ENCODE data around the gene OPTN.
"Not testable (repeated sequence)": the region's sequence is repeated elsewhere in the genome, so short reads cannot be mapped to it uniquely, and the experiment has no call there.

The OPTN gene

DNA sequence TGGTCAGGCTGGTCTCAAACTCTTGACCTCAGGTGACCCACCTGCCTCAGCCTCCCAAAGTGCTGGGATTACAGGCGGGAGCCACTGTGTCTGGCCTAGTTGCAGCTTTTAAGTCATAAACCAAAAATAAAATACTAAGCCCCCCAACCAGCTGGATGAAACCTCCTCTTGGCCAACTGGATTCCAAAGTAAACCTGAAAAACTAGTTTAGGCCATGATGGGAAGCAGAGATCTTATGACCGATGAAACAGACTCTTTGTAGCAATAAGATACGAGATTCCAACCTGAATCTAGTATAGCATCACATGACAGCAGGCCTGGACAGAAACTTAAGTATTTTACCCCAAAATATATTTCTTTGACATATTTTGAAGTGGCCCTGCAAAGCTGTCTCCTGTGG is 52.3 kb downstream of the OPTN start:
- TF ChIP-seq, protein P1, sequence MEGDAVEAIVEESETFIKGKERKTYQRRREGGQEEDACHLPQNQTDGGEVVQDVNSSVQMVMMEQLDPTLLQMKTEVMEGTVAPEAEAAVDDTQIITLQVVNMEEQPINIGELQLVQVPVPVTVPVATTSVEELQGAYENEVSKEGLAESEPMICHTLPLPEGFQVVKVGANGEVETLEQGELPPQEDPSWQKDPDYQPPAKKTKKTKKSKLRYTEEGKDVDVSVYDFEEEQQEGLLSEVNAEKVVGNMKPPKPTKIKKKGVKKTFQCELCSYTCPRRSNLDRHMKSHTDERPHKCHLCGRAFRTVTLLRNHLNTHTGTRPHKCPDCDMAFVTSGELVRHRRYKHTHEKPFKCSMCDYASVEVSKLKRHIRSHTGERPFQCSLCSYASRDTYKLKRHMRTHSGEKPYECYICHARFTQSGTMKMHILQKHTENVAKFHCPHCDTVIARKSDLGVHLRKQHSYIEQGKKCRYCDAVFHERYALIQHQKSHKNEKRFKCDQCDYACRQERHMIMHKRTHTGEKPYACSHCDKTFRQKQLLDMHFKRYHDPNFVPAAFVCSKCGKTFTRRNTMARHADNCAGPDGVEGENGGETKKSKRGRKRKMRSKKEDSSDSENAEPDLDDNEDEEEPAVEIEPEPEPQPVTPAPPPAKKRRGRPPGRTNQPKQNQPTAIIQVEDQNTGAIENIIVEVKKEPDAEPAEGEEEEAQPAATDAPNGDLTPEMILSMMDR (conservative IDR thresholded peaks at IDR 0.05), result no peak
- H3K27ac ChIP-seq, result no peak overlapping the region

DNA sequence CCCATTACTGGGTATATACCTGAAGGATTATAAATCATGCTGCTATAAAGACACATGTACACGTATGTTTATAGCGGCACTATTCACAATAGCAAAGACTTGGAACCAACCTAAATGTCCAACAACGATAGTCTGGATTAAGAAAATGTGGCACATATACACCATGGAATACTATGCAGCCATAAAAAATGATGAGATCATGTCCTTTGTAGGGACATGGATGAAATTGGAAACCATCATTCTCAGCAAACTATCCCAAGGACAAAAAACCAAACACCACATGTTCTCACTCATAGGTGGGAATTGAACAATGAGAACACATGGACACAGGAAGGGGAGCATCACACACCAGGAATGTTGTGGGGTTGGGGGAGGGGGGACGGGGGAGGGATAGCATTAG is 55.9 kb downstream of the OPTN start:
- not testable (repeated sequence) for H3K27ac ChIP-seq

DNA sequence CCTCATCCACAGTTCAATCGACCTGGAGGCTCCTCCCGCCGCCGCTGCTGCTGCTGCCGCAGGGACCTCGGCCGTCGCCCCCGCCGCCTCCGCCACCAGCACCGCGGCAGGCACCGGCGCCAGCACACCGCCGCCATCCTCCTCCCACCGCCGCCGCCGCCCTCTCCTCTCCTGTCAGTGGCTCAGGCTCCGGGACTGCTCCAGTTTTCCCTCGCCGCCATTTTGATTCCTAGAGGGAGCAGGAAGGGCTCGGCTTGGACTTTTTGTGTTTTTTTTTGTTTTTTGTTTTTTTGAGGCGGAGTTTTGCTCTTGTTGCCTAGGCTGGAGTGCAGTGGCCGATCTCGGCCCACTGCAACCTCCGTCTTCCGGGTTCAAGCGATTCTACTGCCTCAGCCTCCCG is 58.4 kb downstream of the OPTN start:
- H3K27ac ChIP-seq, result no peak overlapping the region
- TF ChIP-seq, protein P1 (conservative IDR thresholded peaks at IDR 0.05), result no peak

DNA sequence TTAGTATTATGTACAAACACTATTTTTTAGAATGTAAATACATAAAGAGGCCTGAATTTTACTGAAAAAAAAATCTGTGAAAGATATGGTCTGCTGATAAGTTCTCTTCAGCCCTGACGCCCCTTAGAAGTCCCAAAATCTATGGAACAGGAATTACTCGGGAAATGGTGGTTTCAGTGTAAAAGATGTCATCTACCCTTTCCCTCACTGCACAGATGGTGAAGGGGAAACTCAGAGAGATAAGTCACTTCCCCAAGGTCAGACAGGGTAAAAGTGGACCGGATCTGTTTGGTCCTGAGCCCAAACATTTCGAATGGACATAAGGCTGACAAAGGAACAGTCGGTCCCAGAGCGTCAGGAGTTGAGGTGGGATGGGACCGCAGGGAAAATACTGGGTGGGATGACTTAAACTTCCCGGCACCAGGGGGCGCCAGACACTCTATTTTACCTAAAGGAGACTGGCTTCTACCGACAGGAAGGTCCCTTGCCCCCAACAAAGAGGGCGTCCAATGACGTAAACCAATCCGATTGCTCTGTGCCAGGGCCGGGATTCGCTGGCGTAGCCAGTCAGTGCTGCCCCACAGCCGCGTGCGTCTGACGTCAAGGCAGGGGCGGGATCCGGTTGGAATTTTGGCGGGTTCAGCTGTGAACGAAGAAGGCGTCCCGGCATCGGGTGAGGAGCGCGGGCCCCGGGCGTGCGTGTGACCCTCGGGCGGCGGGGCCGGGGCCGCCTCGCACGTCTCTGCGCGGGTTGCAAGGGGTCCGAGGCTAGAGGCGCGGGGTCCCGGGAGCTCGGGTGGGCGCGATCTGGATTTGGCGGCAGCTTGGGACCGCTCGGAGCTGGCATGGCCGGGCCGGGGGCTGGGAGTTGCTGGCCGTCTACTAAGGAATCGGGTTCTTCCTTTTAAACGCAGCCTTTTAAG is 61.2 kb downstream of the OPTN start, which contains the start of gene MCM10:
MCM10 (plus strand) TSS at position 625 of the 923 bp plus-strand sequence. CDS start 2,645 bp downstream, outside the sequence.
- peak within 1 kb of the TSS; percentile 62; the same call in 1 of the 2 replicates for H3K27ac ChIP-seq
- TF ChIP-seq, protein P1 (conservative IDR thresholded peaks at IDR 0.05), result peak; percentile 87

DNA sequence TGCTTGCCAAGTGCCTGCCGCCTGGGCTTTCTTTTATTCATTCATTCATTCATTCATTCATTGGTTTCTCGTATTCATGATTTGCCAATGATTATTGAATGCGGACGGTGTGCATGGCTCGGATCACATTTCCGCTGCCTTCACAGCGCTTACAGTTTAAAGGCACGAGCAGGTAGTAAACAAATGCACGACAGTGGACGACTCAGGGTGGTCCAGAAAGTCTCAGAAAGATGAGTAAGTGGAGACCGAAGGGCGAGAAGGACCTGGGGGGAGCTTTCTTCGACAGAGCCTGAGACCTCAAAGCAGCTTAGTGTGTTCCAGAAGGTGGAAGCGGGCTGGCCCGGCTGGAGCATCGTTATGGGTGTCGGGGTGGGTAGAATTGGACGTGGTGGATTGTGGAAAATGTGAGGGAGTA is 61.9 kb downstream of the OPTN start:
- H3K27ac ChIP-seq, result peak overlapping the region; percentile 62; the same call in 1 of the 2 replicates

DNA sequence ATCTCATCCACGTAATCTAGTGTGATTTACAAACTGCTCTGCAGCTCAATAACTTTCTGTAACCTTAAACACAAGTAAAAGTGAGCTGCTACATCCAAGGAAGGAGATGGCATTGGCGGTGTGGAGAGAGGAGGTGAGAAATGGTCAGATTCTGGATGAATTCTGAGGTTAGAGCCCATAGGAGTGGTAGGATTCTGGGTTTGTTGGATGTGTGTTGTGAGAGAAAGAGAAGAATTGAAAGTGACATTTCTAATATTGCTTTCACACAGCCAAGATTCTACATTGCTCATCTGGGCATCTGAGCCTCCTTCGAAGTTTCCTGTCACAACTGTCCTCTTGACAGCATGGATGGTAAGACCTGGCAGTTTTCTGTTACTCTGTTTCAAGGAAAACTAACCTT is 63.9 kb downstream of the OPTN start:
- TF ChIP-seq, protein P1 (conservative IDR thresholded peaks at IDR 0.05), result no peak
- peak overlapping the region; percentile 11 for H3K27ac ChIP-seq

More for the DNA sequence above, 61.9 kb downstream of the OPTN start:
- TF ChIP-seq, protein P1 (conservative IDR thresholded peaks at IDR 0.05), result no peak

DNA sequence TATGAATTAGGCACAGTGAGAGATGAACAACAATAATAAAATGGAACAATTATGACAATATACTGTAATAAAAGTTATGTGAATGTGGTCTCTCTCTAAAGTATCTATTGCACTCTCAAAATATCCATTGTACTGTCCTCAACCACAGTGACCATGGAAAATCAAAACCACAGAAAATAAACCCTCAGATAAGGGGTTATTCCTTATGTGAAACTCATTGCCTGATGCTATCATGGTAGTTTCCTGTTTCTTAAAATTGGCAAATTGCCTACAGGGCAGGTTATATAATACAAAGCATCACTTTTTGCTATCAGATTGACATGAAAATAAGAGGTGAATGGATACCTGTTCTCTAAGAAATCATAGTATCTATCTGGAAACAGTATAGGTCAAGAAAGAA is 65.2 kb downstream of the OPTN start:
- TF ChIP-seq, protein P1 (conservative IDR thresholded peaks at IDR 0.05), result no peak

DNA sequence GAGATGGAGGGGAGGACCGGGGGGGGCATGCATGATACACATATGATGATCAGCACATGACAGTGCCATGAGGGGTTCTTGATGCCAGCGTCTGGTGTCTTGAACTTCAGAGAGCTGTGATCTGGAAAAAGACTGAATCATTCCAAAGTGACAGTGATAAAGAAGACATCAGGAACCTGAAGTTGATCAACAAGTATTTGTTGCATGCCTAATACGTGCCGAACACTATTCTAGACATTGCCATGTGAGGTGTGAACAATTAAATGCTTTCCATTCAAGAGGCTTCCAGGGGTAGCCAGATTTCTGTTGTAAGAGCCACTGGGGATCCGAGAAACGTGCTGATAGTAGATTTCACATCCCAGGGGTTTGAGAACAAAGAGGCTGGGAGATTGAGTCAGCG is 67.6 kb downstream of the OPTN start:
- TF ChIP-seq, protein P1 (conservative IDR thresholded peaks at IDR 0.05), result no peak
- H3K27ac ChIP-seq, result no peak overlapping the region

More for the DNA sequence above, 65.2 kb downstream of the OPTN start:
- H3K27ac ChIP-seq, result peak overlapping the region; percentile 11; the same call in 1 of the 2 replicates
